AG10803 (cell line): ENCODE results near the gene ANKLE2.

Experiments used
- DNase-seq: peaks from one replicate; pipeline ENCODE4 v3.0.0; 2010; ENCODE audit warnings: low read depth
- H3K4me3 ChIP-seq: 2 replicates; pipeline ENCODE4 v1.5.1; 2011; ENCODE audit warnings: mild to moderate bottlenecking, low read length, control low read depth
- TF ChIP-seq, protein P1 (sequence below): conservative IDR thresholded peaks from 2 replicates; pipeline ENCODE4 v1.5.1; 2011; ENCODE audit warnings: mild to moderate bottlenecking, low read length, control low read depth, inconsistent platforms

The ANKLE2 gene

GRCh38 chr12:132726386-132726785 lies 35.2 kb downstream of the ANKLE2 start:
- TF ChIP-seq, protein P1, sequence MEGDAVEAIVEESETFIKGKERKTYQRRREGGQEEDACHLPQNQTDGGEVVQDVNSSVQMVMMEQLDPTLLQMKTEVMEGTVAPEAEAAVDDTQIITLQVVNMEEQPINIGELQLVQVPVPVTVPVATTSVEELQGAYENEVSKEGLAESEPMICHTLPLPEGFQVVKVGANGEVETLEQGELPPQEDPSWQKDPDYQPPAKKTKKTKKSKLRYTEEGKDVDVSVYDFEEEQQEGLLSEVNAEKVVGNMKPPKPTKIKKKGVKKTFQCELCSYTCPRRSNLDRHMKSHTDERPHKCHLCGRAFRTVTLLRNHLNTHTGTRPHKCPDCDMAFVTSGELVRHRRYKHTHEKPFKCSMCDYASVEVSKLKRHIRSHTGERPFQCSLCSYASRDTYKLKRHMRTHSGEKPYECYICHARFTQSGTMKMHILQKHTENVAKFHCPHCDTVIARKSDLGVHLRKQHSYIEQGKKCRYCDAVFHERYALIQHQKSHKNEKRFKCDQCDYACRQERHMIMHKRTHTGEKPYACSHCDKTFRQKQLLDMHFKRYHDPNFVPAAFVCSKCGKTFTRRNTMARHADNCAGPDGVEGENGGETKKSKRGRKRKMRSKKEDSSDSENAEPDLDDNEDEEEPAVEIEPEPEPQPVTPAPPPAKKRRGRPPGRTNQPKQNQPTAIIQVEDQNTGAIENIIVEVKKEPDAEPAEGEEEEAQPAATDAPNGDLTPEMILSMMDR = no peak
- H3K4me3 ChIP-seq = no peak overlapping the region
- no peak for DNase-seq

- TF ChIP-seq, protein P1 = peak; percentile 8; the same call in 1 of the 2 replicates
Measured at GRCh38 chr12:132724506-132725241, 37.0 kb downstream of the ANKLE2 start.

GRCh38 chr12:132723764-132724140 lies 37.9 kb downstream of the ANKLE2 start:
- TF ChIP-seq, protein P1 = no peak
- peak; percentile 51 for DNase-seq
- no peak overlapping the region for H3K4me3 ChIP-seq

More at GRCh38 chr12:132724506-132725241, 37.0 kb downstream of the ANKLE2 start:
- H3K4me3 ChIP-seq = no peak overlapping the region
- DNase-seq = peak; percentile 63

GRCh38 chr12:132723015-132723763 lies 38.4 kb downstream of the ANKLE2 start:
- TF ChIP-seq, protein P1 = no peak
- H3K4me3 ChIP-seq = no peak overlapping the region
- DNase-seq = no peak

DNA sequence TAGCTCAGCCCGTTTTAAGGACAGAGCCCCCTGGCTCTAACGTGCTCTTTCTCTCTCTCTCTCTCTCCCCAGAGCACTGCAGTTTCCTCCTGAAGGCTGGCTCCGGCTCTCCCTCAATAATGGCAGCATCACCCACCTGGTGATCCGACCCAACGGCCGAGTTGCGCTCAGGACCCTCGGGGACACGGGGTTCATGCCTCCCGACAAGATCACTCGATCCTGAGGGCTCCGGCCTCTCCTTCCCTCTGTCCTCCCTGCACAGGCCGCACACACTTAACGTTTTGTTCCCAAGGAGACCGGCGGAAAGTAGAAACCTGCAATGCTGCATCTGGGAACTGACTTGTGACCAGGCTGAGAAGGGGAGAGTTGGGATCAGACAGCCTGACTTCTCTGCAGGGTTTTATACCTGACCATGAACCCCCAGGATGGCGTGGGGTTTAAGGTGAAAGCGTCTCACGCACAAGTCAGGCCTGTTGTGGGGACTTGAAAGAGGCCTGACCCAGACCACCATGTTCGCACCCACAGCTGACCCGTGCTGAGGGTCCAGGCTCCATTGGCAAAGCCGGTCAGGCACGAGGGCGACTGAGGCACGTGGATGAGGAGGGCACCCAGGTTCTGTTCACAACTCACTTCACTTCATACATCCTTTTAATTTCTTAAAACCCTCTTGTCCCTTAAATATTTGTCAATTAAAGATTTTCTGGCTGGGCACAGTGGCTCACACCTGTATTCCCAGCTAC lies 40.9 kb downstream of the ANKLE2 start:
- H3K4me3 ChIP-seq = no peak overlapping the region
- no peak for DNase-seq
- TF ChIP-seq, protein P1 = no peak

DNA sequence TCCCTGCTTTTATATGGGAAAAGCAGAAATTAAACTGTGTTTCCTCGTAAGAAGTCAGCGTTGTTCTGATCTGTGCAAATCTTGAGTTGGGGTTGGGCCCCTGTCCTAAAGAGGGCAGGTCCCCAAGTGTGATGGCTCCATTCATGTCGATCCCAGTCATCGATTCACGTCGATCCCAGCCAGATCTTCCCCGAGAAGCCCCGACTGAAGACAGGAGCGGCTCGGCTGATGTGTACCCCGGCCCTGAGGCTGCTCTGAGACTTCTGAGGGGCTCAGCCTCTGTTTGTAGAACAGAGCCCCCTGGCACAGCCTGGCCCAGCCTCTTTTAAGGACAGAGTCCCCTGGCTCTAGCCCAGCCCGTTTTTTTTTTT lies 41.7 kb downstream of the ANKLE2 start:
- TF ChIP-seq, protein P1 = no peak
- DNase-seq = no peak
- no peak overlapping the region for H3K4me3 ChIP-seq
